Karpas-422 (cell line): ENCODE data around the gene MAP3K3. TPM values are rescaled to one million over a fixed set of nuclear protein-coding genes. Genes with fewer than 3 reads are reported as not detected.

Experiments used
- DNase-seq: peaks from one replicate; pipeline ENCODE4 v3.0.0-alpha.2; 2015
- H2AFZ ChIP-seq: fragments of 200-600 bp; sonication (generic); 2 replicates; pipeline ENCODE4 v1.6.1; 2014; ENCODE audit warnings: antibody characterized with exemption, low read length, mixed read lengths
- H3K27ac ChIP-seq: fragments of 200-600 bp; sonication (generic); 2 replicates; pipeline ENCODE4 v1.5.1; 2014; ENCODE audit warnings: mild to moderate bottlenecking, low read length, moderate library complexity
- H3K27me3 ChIP-seq: fragments of 200-600 bp; sonication (generic); 2 replicates; pipeline ENCODE4 v1.6.1; 2014; ENCODE audit warnings: low read length, mixed read lengths
- H3K36me3 ChIP-seq: fragments of 200-600 bp; sonication (generic); 2 replicates; pipeline ENCODE4 v1.6.1; 2014; ENCODE audit warnings: low read length, mixed read lengths; ENCODE audit not compliant: insufficient read depth
- H3K4me1 ChIP-seq: fragments of 200-600 bp; sonication (generic); 2 replicates; pipeline ENCODE4 v1.6.1; 2014; ENCODE audit warnings: mild to moderate bottlenecking, low read length, mixed read lengths
- H3K4me2 ChIP-seq: fragments of 200-600 bp; sonication (generic); 2 replicates; pipeline ENCODE4 v1.6.1; 2014; ENCODE audit warnings: low read length, low read depth, mild to moderate bottlenecking; ENCODE audit not compliant: poor library complexity, severe bottlenecking
- H3K4me3 ChIP-seq: fragments of 200-600 bp; sonication (generic); 2 replicates; pipeline ENCODE4 v1.5.1; 2014; ENCODE audit warnings: mild to moderate bottlenecking, antibody characterized with exemption, low read length, mixed read lengths
- H3K79me2 ChIP-seq: fragments of 200-600 bp; sonication (generic); 2 replicates; pipeline ENCODE4 v1.6.1; 2014; ENCODE audit warnings: mild to moderate bottlenecking, low read length, mixed read lengths
- H3K9ac ChIP-seq: fragments of 200-600 bp; sonication (generic); 2 replicates; pipeline ENCODE4 v1.6.0; 2014; ENCODE audit warnings: low read length
- H3K9me2 ChIP-seq: fragments of 200-600 bp; sonication (generic), shearing (Covaris generic); replicated peaks from 2 replicates; pipeline ENCODE4 v1.6.0; 2014; ENCODE audit warnings: mild to moderate bottlenecking, low read length, moderate library complexity; ENCODE audit not compliant: insufficient read depth
- H3K9me3 ChIP-seq: fragments of 300-700, 200-600 bp; sonication (generic); 2 replicates; pipeline ENCODE4 v1.6.1; 2014; ENCODE audit warnings: low read length, mixed read lengths
- H4K20me1 ChIP-seq: fragments of 200-600 bp; sonication (generic); 2 replicates; pipeline ENCODE4 v1.6.1; 2014; ENCODE audit warnings: mild to moderate bottlenecking, antibody characterized with exemption, low read length, low read depth; ENCODE audit not compliant: insufficient read depth
- total RNA-seq: library from RNA; depleted of rRNA; stranded (reverse); fragments of >200 nt; shearing (Covaris generic); gene quantifications from 2 replicates; pipeline ENCODE4 v1.2.3, GENCODE V29; 2014; ENCODE audit warnings: low replicate concordance

MAP3K3 gene
- total RNA-seq, 1 experiment from 2014 or later = 17.8 TPM

- peaks cover 39% of the 10 kb centered on the region for H3K36me3 ChIP-seq
Measured at GRCh38 chr17:63592797-63593196, 29.4 kb upstream of the MAP3K3 start.

GRCh38 chr17:63595132-63595531 is 27.1 kb upstream of the MAP3K3 start:
- Histone ChIP-seq H3K4me2 (no peak overlapping the region), H3K27me3 (no peaks in the 10 kb centered on the region), H3K9ac (no peak overlapping the region), H3K4me3 (no peak overlapping the region), H2AFZ (no peak overlapping the region), H3K36me3 (peaks cover 21% of the 10 kb centered on the region; the same call in 1 of the 2 replicates), H3K9me3 (no peaks in the 10 kb centered on the region), H3K4me1 (peaks cover 2% of the 10 kb centered on the region), H4K20me1 (no peaks in the 10 kb centered on the region), H3K79me2 (no peaks in the 10 kb centered on the region), H3K27ac (no peak overlapping the region), H3K9me2 (no peaks in the 10 kb centered on the region)
- no peak for DNase-seq

More at GRCh38 chr17:63592797-63593196, 29.4 kb upstream of the MAP3K3 start:
- H3K9ac ChIP-seq = no peak overlapping the region
- no peak overlapping the region for H3K4me2 ChIP-seq
- H3K9me2 ChIP-seq = no peaks in the 10 kb centered on the region
- no peaks in the 10 kb centered on the region for H3K4me1 ChIP-seq
- no peaks in the 10 kb centered on the region for H4K20me1 ChIP-seq
- H2AFZ ChIP-seq = no peak overlapping the region
- no peak overlapping the region for H3K4me3 ChIP-seq
- H3K27ac ChIP-seq = no peak overlapping the region
- H3K27me3 ChIP-seq = no peaks in the 10 kb centered on the region
- no peaks in the 10 kb centered on the region for H3K9me3 ChIP-seq
- DNase-seq = no peak
- H3K79me2 ChIP-seq = 0 out of 2 replicates have a peak, but pooled peaks cover 3% of the 10 kb centered on the region

- Histone ChIP-seq H3K9me2 (no peaks in the 10 kb centered on the region), H3K79me2 (peaks cover 13% of the 10 kb centered on the region), H3K9ac (no peak overlapping the region), H3K4me2 (no peak overlapping the region), H3K36me3 (peaks cover 7% of the 10 kb centered on the region; the same call in 1 of the 2 replicates), H4K20me1 (no peaks in the 10 kb centered on the region), H2AFZ (no peak overlapping the region), H3K9me3 (no peaks in the 10 kb centered on the region), H3K27me3 (no peaks in the 10 kb centered on the region), H3K27ac (peak overlapping the region; percentile 16), H3K4me1 (peaks cover 14% of the 10 kb centered on the region), H3K4me3 (no peak overlapping the region)
- DNase-seq = no peak
Measured at GRCh38 chr17:63596856-63597586, 25.2 kb upstream of the MAP3K3 start.

- no peak overlapping the region for H3K4me3 ChIP-seq
- peaks cover under 1% of the 10 kb centered on the region; the same call in 1 of the 2 replicates for H3K36me3 ChIP-seq
- no peaks in the 10 kb centered on the region for H4K20me1 ChIP-seq
- H3K79me2 ChIP-seq = peaks cover 16% of the 10 kb centered on the region
- H3K4me1 ChIP-seq = peaks cover 17% of the 10 kb centered on the region
- H3K9ac ChIP-seq = no peak overlapping the region
- H3K4me2 ChIP-seq = no peak overlapping the region
- H3K9me2 ChIP-seq = no peaks in the 10 kb centered on the region
- H3K27ac ChIP-seq = no peak overlapping the region
- no peaks in the 10 kb centered on the region for H3K27me3 ChIP-seq
- DNase-seq = no peak
- H3K9me3 ChIP-seq = no peaks in the 10 kb centered on the region
- H2AFZ ChIP-seq = no peak overlapping the region
Measured at GRCh38 chr17:63598281-63598680, 23.9 kb upstream of the MAP3K3 start.

GRCh38 chr17:63600569-63601438 is 21.4 kb upstream of the MAP3K3 start, which contains the start of gene TACO1:
Gene TACO1 (plus strand): TSS chr17:63600895. CDS start chr17:63601084, 189 bp downstream.
- H2AFZ ChIP-seq = peak within 1 kb of the TSS; percentile 90
- no peaks in the 10 kb centered on the region for H3K9me2 ChIP-seq
- H3K27ac ChIP-seq = peak within 1 kb of the TSS; percentile 59; the same call in 1 of the 2 replicates
- H3K4me1 ChIP-seq = peaks cover 17% of the 10 kb centered on the region
- peak within 1 kb of the TSS; percentile 86 for H3K9ac ChIP-seq
- peak within 1 kb of the TSS; percentile 94 for H3K4me2 ChIP-seq
- no peaks in the 10 kb centered on the region for H3K9me3 ChIP-seq
- H4K20me1 ChIP-seq = no peaks in the 10 kb centered on the region
- peak; percentile 95 for DNase-seq
- H3K27me3 ChIP-seq = no peaks in the 10 kb centered on the region
- 0 out of 2 replicates have a peak, but pooled peaks cover under 1% of the 10 kb centered on the region for H3K36me3 ChIP-seq
- peak within 1 kb of the TSS; percentile 91 for H3K4me3 ChIP-seq
- peaks cover 16% of the 10 kb centered on the region for H3K79me2 ChIP-seq

- Histone ChIP-seq H3K9ac (peak overlapping the region; percentile 86), H3K27me3 (no peaks in the 10 kb centered on the region), H4K20me1 (no peaks in the 10 kb centered on the region), H3K4me2 (peak overlapping the region; percentile 94), H3K27ac (no peak overlapping the region; the same call in 1 of the 2 replicates), H3K4me3 (peak overlapping the region; percentile 91), H3K9me3 (no peaks in the 10 kb centered on the region), H2AFZ (peak overlapping the region; percentile 6; the same call in 1 of the 2 replicates), H3K36me3 (0 out of 2 replicates have a peak, but pooled peaks cover 4% of the 10 kb centered on the region), H3K9me2 (no peaks in the 10 kb centered on the region), H3K4me1 (peaks cover 17% of the 10 kb centered on the region), H3K79me2 (peaks cover 16% of the 10 kb centered on the region)
- peak; percentile 58 for DNase-seq
Measured at GRCh38 chr17:63601439-63602371, 20.5 kb upstream of the MAP3K3 start.

- Histone ChIP-seq H3K4me3 (no peak overlapping the region), H3K36me3 (peaks cover 17% of the 10 kb centered on the region), H3K9ac (no peak overlapping the region), H3K27me3 (no peaks in the 10 kb centered on the region), H3K27ac (no peak overlapping the region), H4K20me1 (0 out of 2 replicates have a peak, but pooled peaks cover 2% of the 10 kb centered on the region), H3K9me2 (no peaks in the 10 kb centered on the region), H3K9me3 (no peaks in the 10 kb centered on the region), H3K79me2 (no peaks in the 10 kb centered on the region), H3K4me1 (peaks cover 15% of the 10 kb centered on the region), H3K4me2 (no peak overlapping the region), H2AFZ (no peak overlapping the region)
- DNase-seq = no peak
Measured at GRCh38 chr17:63609816-63610573, 12.2 kb upstream of the MAP3K3 start.
